SHP77 (cell line): ENCODE data around the gene LATS1.

ENCODE experiments used
- DNase-seq, 2 experiments: peaks; one replicate each; lab custom pipeline; 2025; lab: John Stamatoyannopoulos, UW

LATS1 gene

GRCh38 chr6:149660028-149660427 is 57.9 kb downstream of the LATS1 start:
- no peak for DNase-seq

GRCh38 chr6:149657441-149657840 is 60.5 kb downstream of the LATS1 start:
- DNase-seq: no peak

GRCh38 chr6:149651056-149651455 is 66.8 kb downstream of the LATS1 start:
- no peak for DNase-seq

GRCh38 chr6:149648148-149649145 is 69.5 kb downstream of the LATS1 start, which contains the start of gene KATNA1:
TSS of gene KATNA1 (minus strand) at chr6:149648714. CDS start at chr6:149638547, 10,167 bp downstream.
- DNase-seq: peak; percentile 91 to 95

- no peak for DNase-seq
These were observed 71.3 kb downstream of the LATS1 start for GRCh38 chr6:149646599-149646998.

- no peak for DNase-seq
These were observed 74.9 kb downstream of the LATS1 start for GRCh38 chr6:149642829-149643580.

- DNase-seq: no peak
These were observed 81.8 kb downstream of the LATS1 start for GRCh38 chr6:149636124-149636523.

- no peak for DNase-seq
These were observed 83.6 kb downstream of the LATS1 start for GRCh38 chr6:149634315-149634714.

GRCh38 chr6:149628875-149629510 is 88.9 kb downstream of the LATS1 start:
- no peak for DNase-seq

- DNase-seq: no peak
These were observed 90.2 kb downstream of the LATS1 start for GRCh38 chr6:149627672-149628071.

GRCh38 chr6:149615805-149616204 is 102.1 kb downstream of the LATS1 start:
- no peak for DNase-seq

- DNase-seq: no peak
These were observed 103.6 kb downstream of the LATS1 start for GRCh38 chr6:149614337-149614736.

GRCh38 chr6:149608381-149608982 is 109.4 kb downstream of the LATS1 start:
- DNase-seq: no peak
